Measurements from ENCODE around the gene KLF7. TPM values are rescaled to one million over a fixed set of nuclear protein-coding genes. Genes with fewer than 3 reads are reported as not detected.

Gene KLF7
- total RNA-seq, 1 experiment from 2014 or later: 32.2 TPM

DNA sequence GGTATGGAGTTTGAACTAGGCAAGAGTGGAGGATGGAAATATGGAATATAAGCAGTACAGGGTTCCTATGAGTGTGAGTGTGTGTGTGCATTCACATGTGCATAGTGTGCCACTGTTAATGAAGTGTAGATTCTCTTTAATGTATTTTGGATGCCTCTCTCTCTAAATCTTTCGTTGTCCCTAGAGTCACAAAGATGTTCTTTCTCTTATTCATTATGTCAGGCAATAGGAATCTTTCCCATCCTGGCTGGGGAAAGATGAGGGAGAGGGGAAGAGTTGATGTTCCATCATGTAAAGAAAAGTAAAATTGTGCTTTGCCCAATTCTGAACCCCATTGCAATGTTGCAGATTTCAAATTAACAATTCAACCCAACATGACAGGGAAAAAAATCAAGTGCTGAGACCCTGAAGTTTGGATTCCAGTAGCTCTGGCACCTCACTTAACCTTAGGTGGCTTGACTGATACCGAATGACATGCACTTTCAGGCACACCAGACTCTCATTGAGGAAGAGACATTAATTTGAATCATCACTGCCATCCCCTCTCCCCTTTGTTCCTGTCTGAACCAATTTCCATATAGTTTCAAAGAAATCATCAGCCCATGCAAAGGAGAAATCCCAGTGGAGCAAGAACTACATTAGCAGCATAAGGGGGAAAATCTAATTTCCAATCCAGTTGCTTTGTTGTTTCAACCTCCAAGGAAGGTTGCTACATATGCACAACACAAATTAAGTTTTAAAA is 28.0 kb downstream of the KLF7 start:
- no CpG with 5 or more reads among the region's 2 CpGs for WGBS (ENCODE audit: extremely low coverage, insufficient read length, low lambda C conversion rate)
- H3K27ac ChIP-seq (ENCODE audit: insufficient read length, low read depth, low read length): no peak overlapping the region
- H3K27ac Mint-ChIP-seq: no peak overlapping the region

More for the DNA sequence above, 28.0 kb downstream of the KLF7 start:
- DNase-seq: no peak
- no peak overlapping the region for H2BK15ac ChIP-seq (ENCODE audit: low read depth, low read length)
- no peaks in the 10 kb centered on the region for H3K23me2 ChIP-seq (ENCODE audit: insufficient read length, low read depth, low read length, poor library complexity, severe bottlenecking)
- no peak overlapping the region for H3K18ac ChIP-seq (ENCODE audit: insufficient read length, low read depth, low read length)
- Mint-ChIP-seq H3K9me3 (no peaks in the 10 kb centered on the region; a peak in 2 of 5 replicates), H3K4me3 (no peak overlapping the region), H3K27me3 (ENCODE audit: low read depth) (no peaks in the 10 kb centered on the region), H3K36me3 (ENCODE audit: insufficient read depth in 1 of 3, low read depth in 3 of 3) (peaks cover 0 to 5% (median 1%) of the 10 kb centered on the region in 3 experiments; a peak in 4 of 7 replicates), H3K4me1 (peaks cover 57 to 88% of the 10 kb centered on the region in 2 experiments)
- H3K27me3 ChIP-seq (ENCODE audit: insufficient read depth, low read length): no peaks in the 10 kb centered on the region
- no peak overlapping the region for H2BK12ac ChIP-seq (ENCODE audit: insufficient read length, low read depth, low read length)
- no peak overlapping the region for H3K56ac ChIP-seq (ENCODE audit: insufficient read length, low read depth, low read length)
- H4K8ac ChIP-seq (replicated peaks; ENCODE audit: insufficient read length, low read depth, low read length): no peak overlapping the region
- no peak overlapping the region for H2AK5ac ChIP-seq (ENCODE audit: insufficient read length, low read length)
- no peaks in the 10 kb centered on the region for H3K79me1 ChIP-seq (ENCODE audit: insufficient read depth, low read depth, low read length, poor library complexity, severe bottlenecking)
- no peak overlapping the region for H3K14ac ChIP-seq (ENCODE audit: insufficient read depth, low read length)
- no peak overlapping the region for H4K91ac ChIP-seq (ENCODE audit: insufficient read length, low read depth, low read length)
- peaks cover 17% of the 10 kb centered on the region; the same call in 1 of the 2 replicates for H3K4me1 ChIP-seq (ENCODE audit: insufficient read depth, low read length)
- no peaks in the 10 kb centered on the region for H3K9me3 ChIP-seq (ENCODE audit: control insufficient read depth, low read depth, low read length)
- peaks cover 9% of the 10 kb centered on the region for H3K79me2 ChIP-seq (ENCODE audit: insufficient read depth, low read length)
- H2BK20ac ChIP-seq (ENCODE audit: low read depth, low read length, poor library complexity, severe bottlenecking): no peak overlapping the region
- H4K20me1 ChIP-seq (ENCODE audit: control insufficient read depth, insufficient read depth, insufficient read length): no peaks in the 10 kb centered on the region
- TF ChIP-seq CTCF (conservative IDR thresholded peaks at IDR 0.05): no peak
- H3K9ac ChIP-seq (ENCODE audit: extremely low read depth, insufficient read length, low read length): no peak overlapping the region
- no peak overlapping the region for H3K4ac ChIP-seq (ENCODE audit: low read depth, low read length)
- no peak overlapping the region for H2BK120ac ChIP-seq (ENCODE audit: low read depth, low read length, poor library complexity, severe bottlenecking)
- no peak overlapping the region for H2AFZ ChIP-seq (ENCODE audit: low read length)
- no peak overlapping the region for H3K23ac ChIP-seq (ENCODE audit: insufficient read length, low read depth, low read length)
- H3K4me2 ChIP-seq (ENCODE audit: insufficient read depth, insufficient read length, low read length): no peak overlapping the region
- no peak overlapping the region for H4K5ac ChIP-seq (ENCODE audit: insufficient read length, low read depth, low read length)
- no peak overlapping the region for H2BK5ac ChIP-seq (ENCODE audit: insufficient read length, low read length)
- H3T11ph ChIP-seq (ENCODE audit: low read length): no peak overlapping the region
